HuH-7.5 (cell line): ENCODE data around the gene CTRL.
A peak's percentile ranks its signal among the peaks of the same experiment; 100 is the strongest.
"Not testable (repeated sequence)": the region's sequence is repeated elsewhere in the genome, so short reads cannot be mapped to it uniquely, and the experiment has no call there.

Experiments used
- DNase-seq: peaks from one replicate; pipeline ENCODE4 v3.0.0; 2011; ENCODE audit warnings: low spot score

The CTRL gene

GRCh38 chr16:67931712-67932461 lies at the start of gene CTRL:
Gene CTRL, minus strand, starts transcription at chr16:67931862. Its CDS starts 10 bp downstream, at chr16:67931852.
- DNase-seq, result no peak

GRCh38 chr16:67979955-67980678 lies 48.5 kb upstream of the CTRL start, which contains the start of gene DPEP3:
Gene DPEP3, minus strand, starts transcription at chr16:67980499. Its CDS starts 119 bp downstream, at chr16:67980380.
- DNase-seq, result no peak

- no peak for DNase-seq
These were observed 46.0 kb upstream of the CTRL start for GRCh38 chr16:67977469-67978227.

- no peak for DNase-seq
These were observed 45.3 kb upstream of the CTRL start for GRCh38 chr16:67977005-67977404.

- no peak for DNase-seq
These were observed 44.5 kb upstream of the CTRL start for GRCh38 chr16:67976205-67976604.

GRCh38 chr16:67975321-67976105 lies 43.9 kb upstream of the CTRL start:
- DNase-seq, result no peak

- not testable (repeated sequence) for DNase-seq
These were observed 40.6 kb upstream of the CTRL start for GRCh38 chr16:67972285-67972684.

- no peak for DNase-seq
These were observed 39.4 kb upstream of the CTRL start for GRCh38 chr16:67971111-67971510.

GRCh38 chr16:67969254-67970039 lies 37.8 kb upstream of the CTRL start:
- peak; percentile 77 for DNase-seq

GRCh38 chr16:67968400-67969253 lies 37.0 kb upstream of the CTRL start, which contains the start of gene SLC12A4:
Gene SLC12A4, minus strand, starts transcription at chr16:67968637. Its CDS starts 84 bp downstream, at chr16:67968553.
- DNase-seq, result peak; percentile 98

GRCh38 chr16:67967958-67968399 lies 36.3 kb upstream of the CTRL start:
- DNase-seq, result peak; percentile 66

GRCh38 chr16:67967183-67967957 lies 35.7 kb upstream of the CTRL start:
- DNase-seq, result no peak

- no peak for DNase-seq
These were observed 35.0 kb upstream of the CTRL start for GRCh38 chr16:67966549-67967182.

GRCh38 chr16:67965668-67966548 lies 34.2 kb upstream of the CTRL start:
- no peak for DNase-seq

- no peak for DNase-seq
These were observed 32.9 kb upstream of the CTRL start for GRCh38 chr16:67964477-67965131.

- no peak for DNase-seq
These were observed 32.1 kb upstream of the CTRL start for GRCh38 chr16:67963662-67964321.
